DND-41 (cell line): ENCODE data around the gene MCOLN1.

Source experiments
- EZH2 ChIP-seq: IDR thresholded peaks from 3 replicates; pipeline ENCODE4 v1.6.1; 2012; ENCODE audit warnings: borderline replicate concordance, low read depth, mild to moderate bottlenecking, moderate library complexity, low read length, inconsistent platforms; ENCODE audit not compliant: severe bottlenecking
- TF ChIP-seq, protein P1 (sequence below): IDR thresholded peaks from 2 replicates; pipeline ENCODE4 v1.5.1; 2012; ENCODE audit warnings: borderline replicate concordance, low read length, moderate library complexity, mild to moderate bottlenecking; ENCODE audit not compliant: poor library complexity, severe bottlenecking; ENCODE audit errors: extremely low read depth

DNA sequence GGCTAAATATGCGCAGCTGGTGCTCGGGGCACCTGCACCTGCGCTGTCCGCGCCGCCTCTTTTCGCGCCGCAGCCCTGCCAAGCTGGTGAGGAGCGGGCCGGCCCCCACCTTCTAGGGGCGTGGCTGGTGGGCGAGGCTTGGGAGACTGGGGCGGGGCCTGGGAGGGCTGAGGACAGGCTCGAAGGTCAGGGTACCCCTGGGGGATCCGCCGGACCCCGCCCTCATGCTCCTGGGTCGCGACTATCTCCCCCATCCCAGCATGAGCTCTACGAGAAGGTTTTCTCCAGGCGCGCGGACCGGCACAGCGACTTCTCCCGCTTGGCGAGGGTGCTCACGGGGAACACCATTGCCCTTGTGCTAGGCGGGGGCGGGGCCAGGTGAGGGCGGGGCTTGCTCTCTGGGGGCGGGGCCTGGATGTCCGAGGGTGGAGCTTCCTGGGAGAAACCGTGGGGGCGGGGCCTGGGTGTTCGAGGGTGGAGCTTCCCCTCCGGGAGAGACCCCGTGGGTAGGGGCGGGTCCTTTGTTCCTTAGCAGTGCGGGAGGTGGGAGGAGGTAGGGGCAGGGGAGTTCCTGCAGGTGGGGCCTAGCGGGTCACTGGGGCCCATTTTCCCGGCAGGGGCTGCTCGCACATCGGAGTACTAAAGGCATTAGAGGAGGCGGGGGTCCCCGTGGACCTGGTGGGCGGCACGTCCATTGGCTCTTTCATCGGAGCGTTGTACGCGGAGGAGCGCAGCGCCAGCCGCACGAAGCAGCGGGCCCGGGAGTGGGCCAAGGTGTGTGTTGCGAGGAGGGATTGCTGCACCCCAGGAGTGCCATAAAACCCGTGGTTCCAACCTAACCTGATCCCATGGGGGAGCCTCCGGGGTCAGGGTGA, 32.8 kb downstream of the MCOLN1 start:
- TF ChIP-seq, protein P1, sequence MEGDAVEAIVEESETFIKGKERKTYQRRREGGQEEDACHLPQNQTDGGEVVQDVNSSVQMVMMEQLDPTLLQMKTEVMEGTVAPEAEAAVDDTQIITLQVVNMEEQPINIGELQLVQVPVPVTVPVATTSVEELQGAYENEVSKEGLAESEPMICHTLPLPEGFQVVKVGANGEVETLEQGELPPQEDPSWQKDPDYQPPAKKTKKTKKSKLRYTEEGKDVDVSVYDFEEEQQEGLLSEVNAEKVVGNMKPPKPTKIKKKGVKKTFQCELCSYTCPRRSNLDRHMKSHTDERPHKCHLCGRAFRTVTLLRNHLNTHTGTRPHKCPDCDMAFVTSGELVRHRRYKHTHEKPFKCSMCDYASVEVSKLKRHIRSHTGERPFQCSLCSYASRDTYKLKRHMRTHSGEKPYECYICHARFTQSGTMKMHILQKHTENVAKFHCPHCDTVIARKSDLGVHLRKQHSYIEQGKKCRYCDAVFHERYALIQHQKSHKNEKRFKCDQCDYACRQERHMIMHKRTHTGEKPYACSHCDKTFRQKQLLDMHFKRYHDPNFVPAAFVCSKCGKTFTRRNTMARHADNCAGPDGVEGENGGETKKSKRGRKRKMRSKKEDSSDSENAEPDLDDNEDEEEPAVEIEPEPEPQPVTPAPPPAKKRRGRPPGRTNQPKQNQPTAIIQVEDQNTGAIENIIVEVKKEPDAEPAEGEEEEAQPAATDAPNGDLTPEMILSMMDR: no peak
- no peak for TF ChIP-seq EZH2
